Esophagus squamous epithelium (tissue), 4 donors: ENCODE data around the gene PREX1.

Experiments used
- CTCF ChIP-seq, 6 experiments: fragments of 450-650 bp in 4 of 6; fragments of 200-600 bp in 2 of 6; sonication (generic) in 2 of 6; IDR thresholded peaks; one replicate each; pipeline ENCODE4 v1.5.1; 2016 to 2019; ENCODE audit warnings: antibody characterized with exemption in 6 of 6, mild to moderate bottlenecking in 4 of 6, moderate library complexity in 4 of 6
- POLR2A ChIP-seq, 4 donors: fragments of 450-650 bp; IDR thresholded peaks; one replicate each; pipeline ENCODE4 v1.6.1; 2017; ENCODE audit warnings: antibody characterized with exemption in 4 of 4, mild to moderate bottlenecking in 4 of 4, moderate library complexity in 3 of 4

GRCh38 chr20:48653706-48654051 lies 174.1 kb downstream of the PREX1 start:
- TF ChIP-seq CTCF (IDR thresholded peaks at IDR 0.05) (no peak), POLR2A (IDR thresholded peaks at IDR 0.05) (no peak)
